MM.1S (cell line): ENCODE results near the gene SH3GL3.

Experiments used
- DNase-seq: peaks from one replicate; pipeline ENCODE4 v3.0.0-alpha.2; 2015
- H2AFZ ChIP-seq: fragments of 300-600 bp; sonication (generic); 2 replicates; pipeline ENCODE4 v1.6.0; 2016; ENCODE audit warnings: antibody characterized with exemption, low read length
- H3F3A ChIP-seq: fragments of 300-600 bp; sonication (generic); 2 replicates; pipeline ENCODE4 v1.6.1; 2016; ENCODE audit warnings: mild to moderate bottlenecking, antibody characterized with exemption, low read length, moderate library complexity, mixed read lengths; ENCODE audit not compliant: insufficient read depth
- H3K27ac ChIP-seq: fragments of 300-600 bp; sonication (generic); 2 replicates; pipeline ENCODE4 v1.5.1; 2016; ENCODE audit warnings: mild to moderate bottlenecking, low read length
- H3K27me3 ChIP-seq: fragments of 300-600 bp; sonication (generic); replicated peaks from 2 replicates; pipeline ENCODE4 v1.6.0; 2016; ENCODE audit warnings: low read length; ENCODE audit not compliant: insufficient read depth
- H3K36me3 ChIP-seq: fragments of 300-600 bp; sonication (generic); replicated peaks from 2 replicates; pipeline ENCODE4 v1.6.1; 2016; ENCODE audit warnings: mild to moderate bottlenecking, low read length, mixed read lengths; ENCODE audit not compliant: insufficient read depth
- H3K4me1 ChIP-seq: fragments of 300-600 bp; sonication (generic); 2 replicates; pipeline ENCODE4 v1.6.1; 2016; ENCODE audit warnings: low read length, mixed read lengths
- H3K4me2 ChIP-seq: fragments of 300-600 bp; sonication (generic); 2 replicates; pipeline ENCODE4 v1.6.0; 2016; ENCODE audit warnings: low read depth, low read length
- H3K4me3 ChIP-seq: fragments of 300-600 bp; sonication (generic); 2 replicates; pipeline ENCODE4 v1.5.1; 2016; ENCODE audit warnings: low read length, mixed read lengths
- H3K79me2 ChIP-seq: fragments of 300-600 bp; sonication (generic); 2 replicates; pipeline ENCODE4 v1.6.1; 2016; ENCODE audit warnings: mixed run types, low read length, mixed read lengths
- H3K9ac ChIP-seq: fragments of 300-600 bp; sonication (generic); 2 replicates; pipeline ENCODE4 v1.6.1; 2016; ENCODE audit warnings: low read length, mixed read lengths
- H3K9me2 ChIP-seq: fragments of 300-600 bp; sonication (generic); replicated peaks from 2 replicates; pipeline ENCODE4 v1.6.1; 2016; ENCODE audit warnings: mild to moderate bottlenecking, low read length, mixed read lengths; ENCODE audit not compliant: insufficient read depth
- H3K9me3 ChIP-seq: fragments of 300-600 bp; sonication (generic); replicated peaks from 2 replicates; pipeline ENCODE4 v1.6.1; 2016; ENCODE audit warnings: mild to moderate bottlenecking, low read length, mixed read lengths; ENCODE audit not compliant: insufficient read depth
- H4K20me1 ChIP-seq: fragments of 300-600 bp; sonication (generic); 2 replicates; pipeline ENCODE4 v1.6.1; 2016; ENCODE audit warnings: mild to moderate bottlenecking, low read length, moderate library complexity, mixed read lengths; ENCODE audit not compliant: insufficient read depth
- CTCF ChIP-seq: fragments of 300-600 bp; sonication (generic); IDR thresholded peaks from 2 replicates; pipeline ENCODE4 v1.5.1; 2016; ENCODE audit warnings: antibody characterized with exemption, low read length, mixed read lengths
- EZH2 ChIP-seq: fragments of 300-600 bp; sonication (generic); optimal IDR thresholded peaks from 2 replicates; pipeline ENCODE3; 2017; ENCODE audit warnings: low read depth, mild to moderate bottlenecking, antibody characterized with exemption, low read length, mixed read lengths
- EZH2phosphoT487 ChIP-seq: fragments of 300-600 bp; sonication (generic); IDR thresholded peaks from 2 replicates; pipeline ENCODE4 v1.6.1; 2018; ENCODE audit warnings: antibody characterized with exemption, low read length

Gene SH3GL3

GRCh38 chr15:83598031-83598430, 150.9 kb downstream of the SH3GL3 start:
- Histone ChIP-seq H3K4me2 (no peak overlapping the region), H3K79me2 (no peaks in the 10 kb centered on the region), H3K9me3 (no peaks in the 10 kb centered on the region), H3K4me3 (no peak overlapping the region), H4K20me1 (no peaks in the 10 kb centered on the region), H3K27ac (no peak overlapping the region), H3K4me1 (no peaks in the 10 kb centered on the region), H3F3A (no peaks in the 10 kb centered on the region), H3K9me2 (no peaks in the 10 kb centered on the region), H3K36me3 (no peaks in the 10 kb centered on the region), H3K9ac (no peak overlapping the region), H2AFZ (no peak overlapping the region), H3K27me3 (no peaks in the 10 kb centered on the region)
- TF ChIP-seq CTCF (no peak), EZH2phosphoT487 (no peak), EZH2 (no peak)
- DNase-seq: no peak

DNA sequence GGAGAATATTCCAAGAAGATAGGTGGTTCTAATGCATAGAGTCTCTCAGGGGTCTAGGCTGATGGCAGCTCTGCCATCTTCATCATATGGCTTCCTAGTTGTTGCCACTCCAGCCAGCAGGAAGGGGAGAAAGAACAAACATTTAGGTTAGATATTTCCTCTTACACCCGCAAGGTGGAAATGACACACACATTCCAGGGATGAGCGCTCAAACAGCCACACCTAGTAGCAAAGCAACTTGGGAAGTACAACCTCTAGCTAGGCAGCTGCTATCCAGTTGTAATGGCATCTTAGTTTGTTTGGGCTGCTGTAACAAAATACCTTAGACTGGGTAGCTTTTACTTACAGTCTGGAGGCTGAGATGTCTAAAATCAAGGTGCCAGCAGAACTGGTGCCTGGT, 154.9 kb downstream of the SH3GL3 start:
- Histone ChIP-seq H3K36me3 (no peaks in the 10 kb centered on the region), H3K27ac (no peak overlapping the region), H2AFZ (no peak overlapping the region), H3K4me3 (no peak overlapping the region), H3K4me2 (no peak overlapping the region), H3F3A (no peaks in the 10 kb centered on the region), H3K9ac (no peak overlapping the region), H3K9me3 (no peaks in the 10 kb centered on the region), H3K4me1 (no peaks in the 10 kb centered on the region), H3K9me2 (no peaks in the 10 kb centered on the region), H3K27me3 (no peaks in the 10 kb centered on the region), H3K79me2 (no peaks in the 10 kb centered on the region), H4K20me1 (no peaks in the 10 kb centered on the region)
- TF ChIP-seq EZH2phosphoT487 (no peak), CTCF (no peak), EZH2 (no peak)
- DNase-seq: no peak

DNA sequence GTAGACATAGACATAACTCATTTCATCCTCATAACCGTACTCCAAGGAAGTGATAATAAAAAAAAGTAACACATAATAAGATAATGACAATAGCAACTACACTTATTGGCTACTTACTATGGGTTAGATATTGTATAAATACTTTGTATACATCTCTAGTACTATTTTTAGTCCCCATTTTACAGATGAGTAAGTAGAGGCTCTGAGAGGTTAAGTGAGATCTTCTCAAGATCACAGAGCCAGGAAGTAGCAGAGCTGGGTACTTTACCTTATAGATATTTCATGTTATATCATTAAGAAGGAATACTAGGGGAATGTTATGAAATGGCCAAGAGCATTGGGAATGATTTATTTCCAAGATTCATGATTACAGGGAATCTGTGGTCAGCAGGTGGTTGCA, 157.4 kb downstream of the SH3GL3 start:
- Histone ChIP-seq H4K20me1 (no peaks in the 10 kb centered on the region), H3K4me3 (no peak overlapping the region), H3F3A (no peaks in the 10 kb centered on the region), H3K4me1 (no peaks in the 10 kb centered on the region), H3K27ac (no peak overlapping the region), H3K79me2 (no peaks in the 10 kb centered on the region), H3K36me3 (no peaks in the 10 kb centered on the region), H3K9me3 (no peaks in the 10 kb centered on the region), H3K4me2 (no peak overlapping the region), H2AFZ (no peak overlapping the region), H3K27me3 (no peaks in the 10 kb centered on the region), H3K9me2 (no peaks in the 10 kb centered on the region), H3K9ac (no peak overlapping the region)
- TF ChIP-seq EZH2phosphoT487: no peak
- TF ChIP-seq CTCF: no peak
- TF ChIP-seq EZH2: no peak
- DNase-seq: no peak
